A549 (cell line): Measurements from ENCODE around the gene NFKB2. TPM values are rescaled to one million over a fixed set of nuclear protein-coding genes. Genes with fewer than 3 reads are reported as not detected.

Experiments
- ATAC-seq, 2 experiments: fragments of 200-7000 bp in 1 of 2; fragments of >200 bp in 1 of 2; cut with Nextera tagmentation in 1 of 2; cut with Tn5 transposase in 1 of 2; 3 replicates each; pipeline versions ENCODE4 v1.8.0 to v1.9.1; 2018 to 2020; ENCODE audit warnings: mild to moderate bottlenecking in 1 of 2, moderate library complexity in 1 of 2
- CTCF ChIA-PET: fragments of 300-600 bp; sonication (Branson Sonifier 250); formaldehyde crosslinking; extraction: SDS; loops from one replicate; lab custom pipeline; 2021; ENCODE audit warnings: antibody characterized with exemption, inconsistent platforms; lab: Yijun Ruan, JAX
- POLR2A ChIA-PET: fragments of 350-600 bp; formaldehyde crosslinking; extraction: SDS; loops from one replicate; lab custom pipeline; 2021; ENCODE audit warnings: antibody characterized with exemption, inconsistent platforms; lab: Yijun Ruan, JAX
- DNase-seq, 2 experiments: peaks; one replicate each; pipeline versions ENCODE4 v3.0.0 to v3.0.0-alpha.2; 2011 to 2016; ENCODE audit warnings: low read depth in 1 of 2, low spot score in 1 of 2
- FAIRE-seq: peaks from 2 replicates; lab custom pipeline; 2011; peaks lifted over from hg19 to GRCh38; lab: Jason Lieb, UNC
- H3K27ac ChIP-seq, 2 experiments: fragments of >200 bp; sonication (Bioruptor Twin); formaldehyde crosslinking; 3 replicates each; pipeline ENCODE4 v1.5.1; 2016 to 2017
- H3K4me1 ChIP-seq: fragments of >200 bp; sonication (Bioruptor Twin); formaldehyde crosslinking; 3 replicates; pipeline ENCODE4 v1.6.1; 2016
- H3K4me2 ChIP-seq: fragments of >200 bp; sonication (Bioruptor Twin); formaldehyde crosslinking; 3 replicates; pipeline ENCODE4 v1.6.1; 2016
- H3K4me3 ChIP-seq: fragments of >200 bp; sonication (Bioruptor Twin); formaldehyde crosslinking; 3 replicates; pipeline ENCODE4 v1.5.1; 2016
- H3K9me3 ChIP-seq: fragments of >200 bp; sonication (Bioruptor Twin); formaldehyde crosslinking; 3 replicates; pipeline ENCODE4 v1.6.1; 2016
- BCL3 ChIP-seq: fragments of >200 bp; sonication (Bioruptor Twin); formaldehyde crosslinking; IDR thresholded peaks from 3 replicates; pipeline ENCODE4 v1.6.1; 2016
- CBX2 ChIP-seq: fragments of 200-600 bp; sonication (generic); IDR thresholded peaks from 2 replicates; pipeline ENCODE4 v1.6.1; 2016; ENCODE audit warnings: low read depth, mild to moderate bottlenecking, borderline replicate concordance
- CEBPB ChIP-seq, 2 experiments: fragments of >200 bp in 1 of 2; sonication (Bioruptor Twin) in 1 of 2; formaldehyde crosslinking in 1 of 2; IDR thresholded peaks; 2 replicates each; pipeline ENCODE4 v1.6.1; 2012 to 2016
- FOSB ChIP-seq: fragments of 250-450 bp; sonication (Bioruptor Pico); IDR thresholded peaks from 2 replicates; pipeline ENCODE4 v1.5.0; 2020; ENCODE audit warnings: mild to moderate bottlenecking, moderate library complexity
- GATA3 ChIP-seq: IDR thresholded peaks from 2 replicates; pipeline ENCODE4 v1.6.1; 2012; ENCODE audit warnings: borderline replicate concordance
- HDAC2 ChIP-seq: fragments of 200-600 bp; sonication (generic); IDR thresholded peaks from 2 replicates; pipeline ENCODE4 v1.6.1; 2016
- HOXB13 ChIP-seq: fragments of 250-450 bp; sonication (Bioruptor Pico); IDR thresholded peaks from 2 replicates; pipeline ENCODE4 v1.5.0; 2020; ENCODE audit warnings: low read depth, mild to moderate bottlenecking, moderate library complexity
- JUNB ChIP-seq: fragments of >200 bp; sonication (Bioruptor Twin); formaldehyde crosslinking; IDR thresholded peaks from 2 replicates; pipeline ENCODE4 v1.6.1; 2016
- MAFK ChIP-seq: fragments of 450-650 bp; IDR thresholded peaks from 2 replicates; pipeline ENCODE4 v1.6.1; 2014; ENCODE audit not compliant: partially characterized antibody
- NFE2L2 ChIP-seq: fragments of 150-350 bp; conservative IDR thresholded peaks from 2 replicates; pipeline ENCODE4 v1.6.1; 2014; ENCODE audit warnings: low read length
- NR3C1 ChIP-seq: fragments of >200 bp; sonication (Bioruptor Twin); formaldehyde crosslinking; IDR thresholded peaks from 3 replicates; pipeline ENCODE4 v1.6.1; 2017
- PBX3 ChIP-seq: IDR thresholded peaks from 2 replicates; pipeline ENCODE4 v1.6.1; 2012
- PHF8 ChIP-seq: fragments of 200-600 bp; sonication (generic); IDR thresholded peaks from 2 replicates; pipeline ENCODE4 v1.6.1; 2016; ENCODE audit warnings: low read depth, mild to moderate bottlenecking, antibody characterized with exemption, moderate library complexity, borderline replicate concordance
- REST ChIP-seq: fragments of 200-600 bp; sonication (generic); IDR thresholded peaks from 2 replicates; pipeline ENCODE4 v1.6.1; 2016; ENCODE audit warnings: antibody characterized with exemption, mild to moderate bottlenecking, moderate library complexity
- SMC3 ChIP-seq: fragments of >200 bp; sonication (Bioruptor Twin); formaldehyde crosslinking; IDR thresholded peaks from 3 replicates; pipeline ENCODE4 v1.6.1; 2018; ENCODE audit warnings: inconsistent platforms
- TFCP2L1 ChIP-seq: fragments of 250-450 bp; sonication (Bioruptor Pico); IDR thresholded peaks from 2 replicates; pipeline ENCODE4 v1.5.0; 2021; ENCODE audit warnings: mild to moderate bottlenecking
- USF2 ChIP-seq: fragments of 450-650 bp; IDR thresholded peaks from 2 replicates; pipeline ENCODE4 v1.6.1; 2014; ENCODE audit warnings: antibody characterized with exemption
- ZFP36 ChIP-seq: fragments of 450-650 bp; IDR thresholded peaks from 2 replicates; pipeline ENCODE4 v1.6.1; 2014; ENCODE audit warnings: borderline replicate concordance; ENCODE audit not compliant: partially characterized antibody
- ZNF302 ChIP-seq: fragments of 250-450 bp; sonication (Bioruptor Pico); IDR thresholded peaks from 2 replicates; pipeline ENCODE4 v1.9.0; 2021; ENCODE audit warnings: inconsistent platforms, mild to moderate bottlenecking, moderate library complexity
- ZSCAN20 ChIP-seq: fragments of 250-450 bp; sonication (Bioruptor Pico); IDR thresholded peaks from 2 replicates; pipeline ENCODE4 v1.8.0; 2022; ENCODE audit warnings: mild to moderate bottlenecking, moderate library complexity
- WGBS: methylation state at CpG from one replicate; pipeline ENCODE4 v1.1.6; 2017; ENCODE audit errors: missing lambda C conversion rate; 5-methylcytosine and 5-hydroxymethylcytosine counted together
- polyA plus RNA-seq, 4 experiments: library from polyadenylated mRNA; depleted of rRNA in 3 of 4; stranded (reverse); fragments of >200 nt; fragmentation: RNase III in 1 of 4; extraction: RNeasy Plus Mini Kit Qiagen cat#74134 plus additional on column Dnase treatment in 1 of 4; gene quantifications; 2 replicates in 3 of 4; 3 replicates in 1 of 4; pipeline ENCODE4 v1.2.3, GENCODE V29; 2011 to 2017
- TF ChIP-seq, protein P1 (sequence below): fragments of 250-450 bp; sonication (Bioruptor Pico); IDR thresholded peaks from 2 replicates; pipeline ENCODE4 v1.5.0; 2020; ENCODE audit warnings: low read depth, mild to moderate bottlenecking, moderate library complexity

NFKB2 gene
- polyA plus RNA-seq, 2 of the 4 experiments (the other 2 are of a cell fraction), result 27.6 to 35.7 TPM

- TF ChIP-seq BCL3 (no peak), FOSB (no peak), NR3C1 (no peak), HOXB13 (CRISPR knock-in tag) (no peak), REST (no peak), PHF8 (no peak), NFE2L2 (no peak), ZSCAN20 (CRISPR knock-in tag) (no peak), JUNB (no peak), GATA3 (no peak), MAFK (no peak), HDAC2 (no peak), PBX3 (no peak)
- TF ChIP-seq, protein P1, sequence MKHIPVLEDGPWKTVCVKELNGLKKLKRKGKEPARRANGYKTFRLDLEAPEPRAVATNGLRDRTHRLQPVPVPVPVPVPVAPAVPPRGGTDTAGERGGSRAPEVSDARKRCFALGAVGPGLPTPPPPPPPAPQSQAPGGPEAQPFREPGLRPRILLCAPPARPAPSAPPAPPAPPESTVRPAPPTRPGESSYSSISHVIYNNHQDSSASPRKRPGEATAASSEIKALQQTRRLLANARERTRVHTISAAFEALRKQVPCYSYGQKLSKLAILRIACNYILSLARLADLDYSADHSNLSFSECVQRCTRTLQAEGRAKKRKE, result no peak
- TF ChIP-seq, all 56 proteins: peak for 0
- no peak for FAIRE-seq
- ChIA-PET CTCF (interaction anchor here (1.0 to 7.3 kb wide), 6 partner anchors 11 to 180 kb away, joined by 3 to 90 read pairs (median 25); partner anchors contain the start of genes FBXL15 and NFKB2), POLR2A (interaction anchor here (0.7 kb wide), 1 partner anchor 11 kb away, joined by 3 read pairs; no protein-coding TSS in a partner anchor)
- peak overlapping the region in 1 of 2 experiments; percentile 58; a peak in 2 of 6 replicates for H3K27ac ChIP-seq
- H3K4me1 ChIP-seq, result peaks cover 3% of the 10 kb centered on the region; the same call in 1 of the 3 replicates
- 73% methylated on average over 24 of the region's 24 CpGs for WGBS
- no peaks in the 10 kb centered on the region for H3K9me3 ChIP-seq
- no peak for DNase-seq
- H3K4me3 ChIP-seq, result peak overlapping the region; percentile 65; the same call in 1 of the 3 replicates
- H3K4me2 ChIP-seq, result peak overlapping the region; percentile 93
- ATAC-seq, result no peak
These were observed 14.3 kb downstream of the NFKB2 start for GRCh38 chr10:102409604-102410428.

GRCh38 chr10:102410429-102411073 is 15.0 kb downstream of the NFKB2 start:
- peak overlapping the region; percentile 24 for H3K4me2 ChIP-seq
- H3K27ac ChIP-seq, result peak overlapping the region in 1 of 2 experiments; percentile 58; a peak in 2 of 6 replicates
- ChIA-PET POLR2A (no interaction called here), CTCF (interaction anchor here (1.0 to 7.3 kb wide), 7 partner anchors 11 to 242 kb away, joined by 3 to 90 read pairs (median 21); partner anchors contain the start of genes FBXL15 and NFKB2)
- 47% methylated on average over 23 of the region's 48 CpGs for WGBS
- DNase-seq, result no peak
- peak overlapping the region; percentile 28; the same call in 2 of the 3 replicates for H3K4me3 ChIP-seq
- ATAC-seq, result no peak
- peaks cover 3% of the 10 kb centered on the region; the same call in 1 of the 3 replicates for H3K4me1 ChIP-seq
- TF ChIP-seq SMC3 (no peak), USF2 (no peak), ZFP36 (no peak), FOSB (no peak), ZNF302 (CRISPR knock-in tag) (no peak), TFCP2L1 (CRISPR knock-in tag) (no peak), CEBPB (IDR thresholded peaks at IDR 0.05) (no peak), CBX2 (no peak)
- FAIRE-seq, result no peak
- H3K9me3 ChIP-seq, result no peaks in the 10 kb centered on the region
